HepG2 (cell line): ENCODE measurements around the gene ZNF25. TPM values are rescaled to one million over a fixed set of nuclear protein-coding genes. Genes with fewer than 3 reads are reported as not detected.
A peak's percentile ranks its signal among the peaks of the same experiment; 100 is the strongest.

Experiments used
- CREM ChIP-seq, 2 experiments: sonication (generic) in 1 of 2; formaldehyde crosslinking in 1 of 2; IDR thresholded peaks; 2 replicates each; pipeline versions ENCODE4 v1.4.0 to v1.6.1; 2016 to 2020; ENCODE audit warnings: antibody characterized with exemption in 1 of 2, mild to moderate bottlenecking in 1 of 2, missing genetic modification reagents in 1 of 2
- HDAC2 ChIP-seq: sonication (generic); formaldehyde crosslinking; IDR thresholded peaks from 2 replicates; pipeline ENCODE4 v1.4.0; 2020; ENCODE audit warnings: missing genetic modification reagents
- MAF1 ChIP-seq: sonication (generic); formaldehyde crosslinking; IDR thresholded peaks from 2 replicates; pipeline ENCODE4 v1.5.0; 2020; ENCODE audit warnings: missing genetic modification reagents, borderline replicate concordance
- NFYC ChIP-seq: IDR thresholded peaks from 2 replicates; pipeline ENCODE4 v1.6.1; 2016; ENCODE audit warnings: missing genetic modification reagents, missing compliant biosample characterization
- NR2C2 ChIP-seq: sonication (generic); formaldehyde crosslinking; IDR thresholded peaks from 2 replicates; pipeline ENCODE4 v1.4.0; 2020; ENCODE audit warnings: missing genetic modification reagents, mild to moderate bottlenecking, moderate library complexity, borderline replicate concordance
- RFX5 ChIP-seq: IDR thresholded peaks from 2 replicates; pipeline ENCODE4 v1.6.1; 2011; ENCODE audit warnings: low read depth, low read length, improper control_type of control experiment
- SIN3B ChIP-seq: fragments of 150-350 bp; IDR thresholded peaks from 2 replicates; pipeline ENCODE4 v1.6.1; 2014; ENCODE audit warnings: low read length
- YEATS2 ChIP-seq: sonication (generic); formaldehyde crosslinking; IDR thresholded peaks from 2 replicates; pipeline ENCODE4 v1.4.0; 2020; ENCODE audit warnings: missing genetic modification reagents, borderline replicate concordance
- ZNF292 ChIP-seq: sonication (generic); formaldehyde crosslinking; IDR thresholded peaks from 2 replicates; pipeline ENCODE4 v1.8.1; 2022; ENCODE audit warnings: mild to moderate bottlenecking, low read depth, missing genetic modification reagents, borderline replicate concordance
- ZNF460 ChIP-seq: sonication (generic); formaldehyde crosslinking; IDR thresholded peaks from 2 replicates; pipeline ENCODE4 v1.5.1; 2020; ENCODE audit warnings: missing genetic modification reagents, mild to moderate bottlenecking, borderline replicate concordance
- ZNF605 ChIP-seq: sonication (generic); formaldehyde crosslinking; IDR thresholded peaks from 2 replicates; pipeline ENCODE4 v1.8.0; 2022; ENCODE audit warnings: mild to moderate bottlenecking, missing genetic modification reagents
- ZNF773 ChIP-seq: sonication (generic); formaldehyde crosslinking; IDR thresholded peaks from 2 replicates; pipeline ENCODE4 v1.4.0; 2020; ENCODE audit warnings: missing genetic modification reagents, borderline replicate concordance
- polyA plus RNA-seq, 8 experiments: library from polyadenylated mRNA; depleted of rRNA in 3 of 8; stranded (reverse) in 7 of 8; unstranded in 1 of 8; fragments of >200 nt; fragmentation: Illumina TruSeq in 4 of 8; extraction: Trizol in 4 of 8; gene quantifications; 2 replicates each; pipeline versions ENCODE4 v1.2.1 to v1.2.3, GENCODE V29; 2011 to 2016; ENCODE audit warnings: low read depth in 4 of 8, missing spikeins in 1 of 8, mixed read lengths in 1 of 8; ENCODE audit not compliant: insufficient read depth in 1 of 8
- total RNA-seq, 5 experiments: library from RNA; depleted of rRNA; stranded (reverse); fragments of >200 nt; fragmentation: Illumina TruSeq; extraction: Trizol; gene quantifications; 2 replicates each; pipeline ENCODE4 v1.2.3, GENCODE V29; 2016; ENCODE audit warnings: low read depth in 1 of 5
- TF ChIP-seq, protein P1 (sequence below): IDR thresholded peaks from 2 replicates; pipeline ENCODE4 v1.6.1; 2016; ENCODE audit warnings: mild to moderate bottlenecking
- TF ChIP-seq, protein P2 (sequence below): sonication (generic); formaldehyde crosslinking; IDR thresholded peaks from 2 replicates; pipeline ENCODE4 v1.4.0; 2020; ENCODE audit warnings: missing genetic modification reagents
- TF ChIP-seq, protein P3 (sequence below): sonication (generic); formaldehyde crosslinking; IDR thresholded peaks from 2 replicates; pipeline ENCODE4 v1.4.0; 2020; ENCODE audit warnings: missing genetic modification reagents
- TF ChIP-seq, protein P4 (sequence below), 2 experiments: sonication (generic) in 1 of 2; formaldehyde crosslinking in 1 of 2; IDR thresholded peaks; 2 replicates each; pipeline versions ENCODE4 v1.4.0 to v1.6.1; 2018 to 2020; ENCODE audit warnings: missing genetic modification reagents in 2 of 2, borderline replicate concordance in 1 of 2, low read depth in 1 of 2, mild to moderate bottlenecking in 1 of 2, missing biosample characterization in 1 of 2
- TF ChIP-seq, protein P5 (sequence below): sonication (generic); formaldehyde crosslinking; conservative IDR thresholded peaks from 2 replicates; pipeline ENCODE4 v1.4.0; 2020; ENCODE audit warnings: missing genetic modification reagents
- TF ChIP-seq, protein P6 (sequence below): sonication (generic); formaldehyde crosslinking; IDR thresholded peaks from 2 replicates; pipeline ENCODE4 v1.4.0; 2020; ENCODE audit warnings: missing genetic modification reagents

ZNF25 gene
- total and polyA plus RNA-seq, 2 of the 13 experiments (the other 11 are each of a cell fraction or from before 2014, with no cell fraction given), result 1.4 to 1.5 TPM

DNA sequence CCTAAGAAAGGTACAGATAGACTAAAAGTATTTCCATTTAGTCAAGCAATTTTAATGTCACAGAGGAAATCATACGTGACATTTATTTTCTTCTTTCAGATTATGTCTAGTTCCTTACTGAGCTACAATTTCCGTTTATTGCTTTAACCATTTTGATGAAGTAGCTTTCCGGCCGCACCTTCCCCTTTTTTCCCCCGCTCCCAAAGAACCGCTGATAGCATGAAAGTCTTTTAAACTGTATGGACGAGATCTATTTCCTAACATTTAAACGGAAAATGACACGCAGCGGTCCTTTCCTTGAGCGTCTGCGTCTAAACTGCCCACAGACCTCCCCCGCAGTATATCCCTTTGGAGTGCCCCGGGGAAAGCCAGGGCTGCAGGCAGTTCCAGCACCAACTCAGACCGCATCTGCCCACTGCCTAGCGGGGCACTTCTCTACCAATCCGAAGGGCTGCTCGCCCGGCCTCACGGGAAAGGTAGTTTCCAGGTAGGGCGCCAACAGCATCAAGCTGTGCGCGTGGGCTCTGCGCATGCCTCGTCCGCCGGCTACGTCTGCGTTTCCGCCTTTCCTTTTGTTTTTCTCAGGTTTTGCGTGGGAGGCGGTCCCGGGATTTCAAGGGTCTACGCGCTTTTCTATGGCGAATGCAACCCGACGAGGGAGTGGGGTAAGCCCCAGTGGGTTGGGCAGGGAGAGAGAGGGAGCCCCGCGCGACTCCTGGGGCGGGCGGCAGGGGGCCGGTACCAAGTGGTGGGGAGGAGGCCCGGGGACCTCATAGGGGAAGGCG, 33.9 kb upstream of the ZNF25 start, which contains the start of gene ZNF33A (continued):
- TF ChIP-seq, protein P1, sequence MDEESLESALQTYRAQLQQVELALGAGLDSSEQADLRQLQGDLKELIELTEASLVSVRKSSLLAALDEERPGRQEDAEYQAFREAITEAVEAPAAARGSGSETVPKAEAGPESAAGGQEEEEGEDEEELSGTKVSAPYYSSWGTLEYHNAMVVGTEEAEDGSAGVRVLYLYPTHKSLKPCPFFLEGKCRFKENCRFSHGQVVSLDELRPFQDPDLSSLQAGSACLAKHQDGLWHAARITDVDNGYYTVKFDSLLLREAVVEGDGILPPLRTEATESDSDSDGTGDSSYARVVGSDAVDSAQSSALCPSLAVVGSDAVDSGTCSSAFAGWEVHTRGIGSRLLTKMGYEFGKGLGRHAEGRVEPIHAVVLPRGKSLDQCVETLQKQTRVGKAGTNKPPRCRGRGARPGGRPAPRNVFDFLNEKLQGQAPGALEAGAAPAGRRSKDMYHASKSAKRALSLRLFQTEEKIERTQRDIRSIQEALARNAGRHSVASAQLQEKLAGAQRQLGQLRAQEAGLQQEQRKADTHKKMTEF (CRISPR knock-in tag), result peak; percentile 60
- peak; percentile 49; the same call in 1 of the 2 replicates for TF ChIP-seq HDAC2 (CRISPR knock-in tag)
- no peak for TF ChIP-seq SIN3B
- TF ChIP-seq, protein P2, sequence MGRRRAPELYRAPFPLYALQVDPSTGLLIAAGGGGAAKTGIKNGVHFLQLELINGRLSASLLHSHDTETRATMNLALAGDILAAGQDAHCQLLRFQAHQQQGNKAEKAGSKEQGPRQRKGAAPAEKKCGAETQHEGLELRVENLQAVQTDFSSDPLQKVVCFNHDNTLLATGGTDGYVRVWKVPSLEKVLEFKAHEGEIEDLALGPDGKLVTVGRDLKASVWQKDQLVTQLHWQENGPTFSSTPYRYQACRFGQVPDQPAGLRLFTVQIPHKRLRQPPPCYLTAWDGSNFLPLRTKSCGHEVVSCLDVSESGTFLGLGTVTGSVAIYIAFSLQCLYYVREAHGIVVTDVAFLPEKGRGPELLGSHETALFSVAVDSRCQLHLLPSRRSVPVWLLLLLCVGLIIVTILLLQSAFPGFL (CRISPR knock-in tag), result no peak
- TF ChIP-seq NFYC (CRISPR knock-in tag), result peak; percentile 83
- 0 out of 2 replicates have a peak, but pooled peaks have one; percentile 72 for TF ChIP-seq ZNF773 (CRISPR knock-in tag)
- no peak for TF ChIP-seq YEATS2 (CRISPR knock-in tag)
- TF ChIP-seq RFX5, result peak; percentile 52; the same call in 1 of the 2 replicates
- no peak; the same call in none of the 2 replicates for TF ChIP-seq NR2C2
- TF ChIP-seq ZNF605 (CRISPR knock-in tag), result peak; percentile 83; the same call in 1 of the 2 replicates
- TF ChIP-seq, protein P3, sequence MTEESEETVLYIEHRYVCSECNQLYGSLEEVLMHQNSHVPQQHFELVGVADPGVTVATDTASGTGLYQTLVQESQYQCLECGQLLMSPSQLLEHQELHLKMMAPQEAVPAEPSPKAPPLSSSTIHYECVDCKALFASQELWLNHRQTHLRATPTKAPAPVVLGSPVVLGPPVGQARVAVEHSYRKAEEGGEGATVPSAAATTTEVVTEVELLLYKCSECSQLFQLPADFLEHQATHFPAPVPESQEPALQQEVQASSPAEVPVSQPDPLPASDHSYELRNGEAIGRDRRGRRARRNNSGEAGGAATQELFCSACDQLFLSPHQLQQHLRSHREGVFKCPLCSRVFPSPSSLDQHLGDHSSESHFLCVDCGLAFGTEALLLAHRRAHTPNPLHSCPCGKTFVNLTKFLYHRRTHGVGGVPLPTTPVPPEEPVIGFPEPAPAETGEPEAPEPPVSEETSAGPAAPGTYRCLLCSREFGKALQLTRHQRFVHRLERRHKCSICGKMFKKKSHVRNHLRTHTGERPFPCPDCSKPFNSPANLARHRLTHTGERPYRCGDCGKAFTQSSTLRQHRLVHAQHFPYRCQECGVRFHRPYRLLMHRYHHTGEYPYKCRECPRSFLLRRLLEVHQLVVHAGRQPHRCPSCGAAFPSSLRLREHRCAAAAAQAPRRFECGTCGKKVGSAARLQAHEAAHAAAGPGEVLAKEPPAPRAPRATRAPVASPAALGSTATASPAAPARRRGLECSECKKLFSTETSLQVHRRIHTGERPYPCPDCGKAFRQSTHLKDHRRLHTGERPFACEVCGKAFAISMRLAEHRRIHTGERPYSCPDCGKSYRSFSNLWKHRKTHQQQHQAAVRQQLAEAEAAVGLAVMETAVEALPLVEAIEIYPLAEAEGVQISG (CRISPR knock-in tag), result peak; percentile 93
- TF ChIP-seq, protein P4, sequence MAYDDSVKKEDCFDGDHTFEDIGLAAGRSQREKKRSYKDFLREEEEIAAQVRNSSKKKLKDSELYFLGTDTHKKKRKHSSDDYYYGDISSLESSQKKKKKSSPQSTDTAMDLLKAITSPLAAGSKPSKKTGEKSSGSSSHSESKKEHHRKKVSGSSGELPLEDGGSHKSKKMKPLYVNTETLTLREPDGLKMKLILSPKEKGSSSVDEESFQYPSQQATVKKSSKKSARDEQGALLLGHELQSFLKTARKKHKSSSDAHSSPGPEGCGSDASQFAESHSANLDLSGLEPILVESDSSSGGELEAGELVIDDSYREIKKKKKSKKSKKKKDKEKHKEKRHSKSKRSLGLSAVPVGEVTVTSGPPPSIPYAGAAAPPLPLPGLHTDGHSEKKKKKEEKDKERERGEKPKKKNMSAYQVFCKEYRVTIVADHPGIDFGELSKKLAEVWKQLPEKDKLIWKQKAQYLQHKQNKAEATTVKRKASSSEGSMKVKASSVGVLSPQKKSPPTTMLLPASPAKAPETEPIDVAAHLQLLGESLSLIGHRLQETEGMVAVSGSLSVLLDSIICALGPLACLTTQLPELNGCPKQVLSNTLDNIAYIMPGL (CRISPR knock-in tag; IDR thresholded peaks at IDR 0.05; ENCODE audit: borderline replicate concordance in 1 of 2, low read depth in 1 of 2), result peak in 1 of 2 experiments; percentile 54; a peak in 1 of 4 replicates
- peak; percentile 17; the same call in 1 of the 2 replicates for TF ChIP-seq ZNF460 (CRISPR knock-in tag)
- TF ChIP-seq, protein P5, sequence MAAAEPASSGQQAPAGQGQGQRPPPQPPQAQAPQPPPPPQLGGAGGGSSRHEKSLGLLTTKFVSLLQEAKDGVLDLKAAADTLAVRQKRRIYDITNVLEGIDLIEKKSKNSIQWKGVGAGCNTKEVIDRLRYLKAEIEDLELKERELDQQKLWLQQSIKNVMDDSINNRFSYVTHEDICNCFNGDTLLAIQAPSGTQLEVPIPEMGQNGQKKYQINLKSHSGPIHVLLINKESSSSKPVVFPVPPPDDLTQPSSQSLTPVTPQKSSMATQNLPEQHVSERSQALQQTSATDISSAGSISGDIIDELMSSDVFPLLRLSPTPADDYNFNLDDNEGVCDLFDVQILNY (CRISPR knock-in tag), result peak; percentile 79
- peak; percentile 85 for TF ChIP-seq CREM (IDR thresholded peaks at IDR 0.05)
- TF ChIP-seq CREM (CRISPR knock-in tag; IDR thresholded peaks at IDR 0.05), result no peak
- TF ChIP-seq, protein P6, sequence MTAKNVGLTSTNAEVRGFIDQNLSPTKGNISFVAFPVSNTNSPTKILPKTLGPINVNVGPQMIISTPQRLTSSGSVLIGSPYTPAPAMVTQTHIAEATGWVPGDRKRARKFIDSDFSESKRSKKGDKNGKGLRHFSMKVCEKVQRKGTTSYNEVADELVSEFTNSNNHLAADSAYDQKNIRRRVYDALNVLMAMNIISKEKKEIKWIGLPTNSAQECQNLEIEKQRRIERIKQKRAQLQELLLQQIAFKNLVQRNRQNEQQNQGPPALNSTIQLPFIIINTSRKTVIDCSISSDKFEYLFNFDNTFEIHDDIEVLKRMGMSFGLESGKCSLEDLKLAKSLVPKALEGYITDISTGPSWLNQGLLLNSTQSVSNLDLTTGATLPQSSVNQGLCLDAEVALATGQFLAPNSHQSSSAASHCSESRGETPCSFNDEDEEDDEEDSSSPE (CRISPR knock-in tag), result peak; percentile 73
- TF ChIP-seq ZNF292 (CRISPR knock-in tag), result peak; percentile 61; the same call in 1 of the 2 replicates
- TF ChIP-seq MAF1, result 0 out of 2 replicates have a peak, but pooled peaks have one; percentile 36
